Osteocyte (in vitro differentiated cells): ENCODE measurements around the gene TIAL1. TPM values are rescaled to one million over a fixed set of nuclear protein-coding genes. Genes with fewer than 3 reads are reported as not detected.

ENCODE experiments used
- DNase-seq: peaks from one replicate; pipeline ENCODE4 v3.0.0; 2021; ENCODE audit warnings: mixed read lengths; ENCODE audit not compliant: unreplicated experiment; ENCODE audit errors: extremely low spot score
- H3K27ac Mint-ChIP-seq: one replicate; pipeline ENCODE4 v1.8.0; 2021; ENCODE audit warnings: mild to moderate bottlenecking, mixed read lengths; ENCODE audit not compliant: unreplicated experiment
- H3K27me3 Mint-ChIP-seq: one replicate; pipeline ENCODE4 v1.8.0; 2021; ENCODE audit warnings: mixed read lengths; ENCODE audit not compliant: unreplicated experiment
- H3K36me3 Mint-ChIP-seq: one replicate; pipeline ENCODE4 v1.8.0; 2021; ENCODE audit warnings: mixed read lengths; ENCODE audit not compliant: unreplicated experiment
- H3K4me1 Mint-ChIP-seq: one replicate; pipeline ENCODE4 v1.8.0; 2021; ENCODE audit warnings: mixed read lengths; ENCODE audit not compliant: unreplicated experiment
- H3K4me3 Mint-ChIP-seq: one replicate; pipeline ENCODE4 v1.8.0; 2021; ENCODE audit warnings: mild to moderate bottlenecking, moderate library complexity, mixed read lengths; ENCODE audit not compliant: unreplicated experiment
- H3K9me3 Mint-ChIP-seq: one replicate; pipeline ENCODE4 v1.8.0; 2021; ENCODE audit warnings: mixed read lengths; ENCODE audit not compliant: unreplicated experiment
- total RNA-seq: library from RNA; stranded (reverse); gene quantifications from 2 replicates; pipeline ENCODE4 v1.2.1, GENCODE V29; 2021
- TF ChIP-seq, protein P1 (sequence below): fragments of 200-600 bp; sonication (generic); IDR thresholded peaks from 2 replicates; pipeline ENCODE4 v1.5.0; 2021; ENCODE audit warnings: antibody characterized with exemption, mild to moderate bottlenecking, moderate library complexity

Gene TIAL1
- total RNA-seq, 1 donor from 2014 or later, result 133 TPM

DNA sequence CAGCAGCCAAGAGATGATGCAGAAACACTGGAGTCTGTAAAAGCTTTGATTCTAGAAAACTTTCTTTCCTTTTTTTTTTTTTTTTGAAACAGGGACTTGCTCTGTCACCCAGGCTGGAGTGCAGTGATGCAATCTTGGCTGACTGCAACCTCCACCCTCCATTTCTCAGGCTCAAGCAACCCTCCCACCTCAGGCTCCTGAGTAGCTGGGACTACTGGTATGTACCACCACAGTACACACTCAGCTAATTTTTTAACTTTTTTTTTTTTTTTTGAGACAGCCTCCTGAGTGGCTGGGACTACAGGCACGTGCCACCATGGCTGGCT lies 37.4 kb upstream of the TIAL1 start:
- Mint-ChIP-seq H3K4me3 (no peak overlapping the region), H3K27ac (no peak overlapping the region), H3K27me3 (no peaks in the 10 kb centered on the region), H3K4me1 (no peaks in the 10 kb centered on the region), H3K9me3 (no peaks in the 10 kb centered on the region), H3K36me3 (no peaks in the 10 kb centered on the region)
- DNase-seq, result no peak
- TF ChIP-seq, protein P1, sequence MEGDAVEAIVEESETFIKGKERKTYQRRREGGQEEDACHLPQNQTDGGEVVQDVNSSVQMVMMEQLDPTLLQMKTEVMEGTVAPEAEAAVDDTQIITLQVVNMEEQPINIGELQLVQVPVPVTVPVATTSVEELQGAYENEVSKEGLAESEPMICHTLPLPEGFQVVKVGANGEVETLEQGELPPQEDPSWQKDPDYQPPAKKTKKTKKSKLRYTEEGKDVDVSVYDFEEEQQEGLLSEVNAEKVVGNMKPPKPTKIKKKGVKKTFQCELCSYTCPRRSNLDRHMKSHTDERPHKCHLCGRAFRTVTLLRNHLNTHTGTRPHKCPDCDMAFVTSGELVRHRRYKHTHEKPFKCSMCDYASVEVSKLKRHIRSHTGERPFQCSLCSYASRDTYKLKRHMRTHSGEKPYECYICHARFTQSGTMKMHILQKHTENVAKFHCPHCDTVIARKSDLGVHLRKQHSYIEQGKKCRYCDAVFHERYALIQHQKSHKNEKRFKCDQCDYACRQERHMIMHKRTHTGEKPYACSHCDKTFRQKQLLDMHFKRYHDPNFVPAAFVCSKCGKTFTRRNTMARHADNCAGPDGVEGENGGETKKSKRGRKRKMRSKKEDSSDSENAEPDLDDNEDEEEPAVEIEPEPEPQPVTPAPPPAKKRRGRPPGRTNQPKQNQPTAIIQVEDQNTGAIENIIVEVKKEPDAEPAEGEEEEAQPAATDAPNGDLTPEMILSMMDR, result no peak

DNA sequence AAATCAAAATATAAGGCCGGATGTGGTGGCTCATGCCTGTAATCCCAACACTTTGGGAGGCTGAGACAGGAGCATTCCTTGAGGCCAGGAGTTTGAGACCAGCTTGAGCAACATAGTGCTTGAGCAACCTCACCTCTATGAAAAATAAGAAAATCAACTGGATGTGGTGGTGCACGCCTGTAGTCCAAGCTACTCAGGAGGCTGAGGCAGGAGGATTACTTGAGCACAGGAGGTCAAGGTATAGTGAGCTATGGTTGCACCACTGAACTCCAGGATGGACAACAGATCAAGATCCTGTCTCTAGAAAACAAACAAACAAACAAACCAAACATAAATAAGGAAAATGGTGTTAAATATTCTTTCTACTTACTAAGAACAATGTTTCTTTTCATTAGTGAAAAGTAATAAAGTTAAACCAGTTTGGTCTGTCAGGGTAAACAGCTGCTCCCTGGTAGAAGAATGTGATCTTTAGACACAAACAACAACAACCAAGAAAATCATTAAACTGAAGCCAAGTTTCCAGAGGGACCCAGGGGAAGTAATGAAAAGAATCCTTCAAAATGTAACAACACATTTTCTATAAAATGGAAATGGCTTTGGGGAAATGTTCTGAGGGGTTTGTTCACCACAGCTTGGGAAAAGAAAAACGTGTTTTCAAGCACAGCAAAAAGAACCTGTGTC lies 36.9 kb upstream of the TIAL1 start:
- no peaks in the 10 kb centered on the region for H3K4me1 Mint-ChIP-seq
- TF ChIP-seq, protein P1, result no peak
- H3K9me3 Mint-ChIP-seq, result no peaks in the 10 kb centered on the region
- H3K36me3 Mint-ChIP-seq, result no peaks in the 10 kb centered on the region
- no peak overlapping the region for H3K4me3 Mint-ChIP-seq
- H3K27ac Mint-ChIP-seq, result no peak overlapping the region
- no peak for DNase-seq
- no peaks in the 10 kb centered on the region for H3K27me3 Mint-ChIP-seq

DNA sequence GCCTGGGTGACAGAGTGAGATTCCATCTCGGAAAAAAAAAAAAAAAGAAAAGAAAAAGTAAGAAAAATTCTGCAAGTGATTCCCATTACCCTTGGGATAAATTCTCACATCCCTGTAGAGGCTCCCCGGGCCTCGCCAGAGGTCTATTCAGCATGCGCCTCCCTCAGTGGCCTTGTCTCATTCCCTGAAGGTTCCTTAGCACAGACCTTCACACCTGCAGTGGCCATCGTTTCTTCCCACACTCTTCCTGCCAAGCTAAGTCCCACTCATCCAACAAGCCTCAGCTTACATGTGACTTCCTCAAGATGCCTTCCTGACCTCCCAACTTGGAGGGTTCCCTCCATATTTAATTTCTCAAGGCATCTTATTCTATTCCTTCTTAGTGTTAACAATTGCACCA lies 33.5 kb upstream of the TIAL1 start:
- Mint-ChIP-seq H3K27me3 (no peaks in the 10 kb centered on the region), H3K27ac (no peak overlapping the region), H3K4me3 (no peak overlapping the region), H3K9me3 (no peaks in the 10 kb centered on the region), H3K4me1 (no peaks in the 10 kb centered on the region), H3K36me3 (no peaks in the 10 kb centered on the region)
- DNase-seq, result no peak
- TF ChIP-seq, protein P1, result no peak

DNA sequence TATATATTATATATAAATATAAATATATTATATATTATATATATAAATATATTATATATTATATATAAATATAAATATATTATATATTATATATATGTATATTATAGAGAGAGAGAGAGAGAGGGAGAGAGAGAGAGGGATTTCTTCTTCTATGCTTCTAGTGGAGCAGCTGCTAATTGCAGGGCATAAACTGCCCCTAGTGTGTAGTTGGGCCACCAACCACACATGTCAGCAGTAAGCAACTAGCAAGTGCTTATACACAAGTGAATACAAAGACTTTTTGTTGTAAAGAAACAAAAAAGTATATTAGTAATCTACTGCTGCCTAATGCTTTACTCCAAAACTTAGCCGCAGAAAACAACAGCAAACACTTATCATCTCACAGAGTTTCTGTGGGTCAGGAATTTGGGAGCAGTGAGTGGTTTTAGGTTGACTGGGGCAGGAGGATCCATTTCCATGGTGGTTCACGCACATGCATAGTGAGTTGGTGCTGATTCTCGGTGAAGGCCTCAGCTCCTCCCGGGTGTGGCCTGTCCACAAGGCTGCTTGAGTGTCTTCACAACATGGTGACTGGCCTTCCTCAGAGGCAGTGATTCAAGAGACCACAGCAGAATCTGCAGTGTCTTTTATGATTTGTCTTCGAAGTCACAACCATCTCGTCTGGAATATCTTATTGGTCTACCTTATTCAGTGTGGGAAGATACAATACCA lies 29.0 kb upstream of the TIAL1 start:
- Mint-ChIP-seq H3K4me3 (no peak overlapping the region), H3K4me1 (no peaks in the 10 kb centered on the region), H3K27ac (no peak overlapping the region), H3K36me3 (no peaks in the 10 kb centered on the region), H3K27me3 (no peaks in the 10 kb centered on the region), H3K9me3 (no peaks in the 10 kb centered on the region)
- TF ChIP-seq, protein P1, result no peak
- no peak for DNase-seq

DNA sequence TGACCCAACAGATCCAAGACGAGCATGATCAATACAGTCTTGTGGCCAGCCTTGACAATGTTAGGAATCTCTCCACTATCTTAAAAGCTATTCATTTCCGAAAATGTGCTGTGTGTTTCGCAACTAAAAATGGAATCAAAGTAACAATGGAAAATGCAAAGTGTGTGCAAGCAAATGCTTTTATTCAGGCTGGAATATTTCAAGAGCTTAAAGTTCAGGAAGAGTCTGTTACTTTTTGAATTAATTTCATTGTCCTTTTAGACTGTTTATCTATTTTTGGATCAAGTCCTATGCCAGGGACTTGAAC lies 24.3 kb upstream of the TIAL1 start:
- Mint-ChIP-seq H3K27ac (no peak overlapping the region), H3K36me3 (no peaks in the 10 kb centered on the region), H3K27me3 (no peaks in the 10 kb centered on the region)

More for the DNA sequence above, 24.3 kb upstream of the TIAL1 start:
- TF ChIP-seq, protein P1, result no peak
- H3K4me1 Mint-ChIP-seq, result no peaks in the 10 kb centered on the region
- no peak for DNase-seq
- no peaks in the 10 kb centered on the region for H3K9me3 Mint-ChIP-seq
- no peak overlapping the region for H3K4me3 Mint-ChIP-seq
